22Rv1 (cell line): ENCODE data around the gene TALDO1.
A peak's percentile ranks its signal among the peaks of the same experiment; 100 is the strongest.

ENCODE experiments used
- H3K27ac ChIP-seq: fragments of 450-650 bp; 2 replicates; pipeline ENCODE4 v1.5.1; 2017
- CTCF ChIP-seq: fragments of 450-650 bp; IDR thresholded peaks from 2 replicates; pipeline ENCODE4 v1.5.1; 2017; ENCODE audit warnings: mild to moderate bottlenecking
- ZFX ChIP-seq: fragments of 450-650 bp; IDR thresholded peaks from 2 replicates; pipeline ENCODE4 v1.6.1; 2017; ENCODE audit warnings: antibody characterized with exemption, borderline replicate concordance

TALDO1 gene

GRCh38 chr11:779955-780532 lies 32.8 kb downstream of the TALDO1 start:
- TF ChIP-seq CTCF (no peak), ZFX (no peak)
- H3K27ac ChIP-seq = no peak overlapping the region

- no peak for TF ChIP-seq CTCF
- no peak for TF ChIP-seq ZFX
- no peak overlapping the region for H3K27ac ChIP-seq
These were observed 35.3 kb downstream of the TALDO1 start for GRCh38 chr11:782264-783174.

GRCh38 chr11:783581-784015 lies 36.3 kb downstream of the TALDO1 start:
- no peak overlapping the region for H3K27ac ChIP-seq
- TF ChIP-seq ZFX (no peak), CTCF (no peak)

GRCh38 chr11:786235-787083 lies 39.2 kb downstream of the TALDO1 start:
- TF ChIP-seq ZFX (no peak), CTCF (no peak)
- 0 out of 2 replicates have a peak overlapping the region, but pooled peaks have one; percentile 22 for H3K27ac ChIP-seq

GRCh38 chr11:787084-787675 lies 39.9 kb downstream of the TALDO1 start:
- TF ChIP-seq CTCF (no peak), ZFX (no peak)
- H3K27ac ChIP-seq = no peak overlapping the region

- TF ChIP-seq ZFX (no peak), CTCF (no peak)
- no peak overlapping the region for H3K27ac ChIP-seq
These were observed 40.9 kb downstream of the TALDO1 start for GRCh38 chr11:788009-788640.
